SK-N-SH (cell line): ENCODE results near the gene RAPGEF4.

Experiments
- RXRA ChIP-seq: IDR thresholded peaks from 2 replicates; pipeline ENCODE4 v1.4.0; 2012; ENCODE audit warnings: low read depth, mild to moderate bottlenecking, borderline replicate concordance
- TF ChIP-seq, protein P1 (sequence below): fragments of 200-600 bp; sonication (generic); IDR thresholded peaks from 2 replicates; pipeline ENCODE4 v1.6.1; 2017; ENCODE audit warnings: antibody characterized with exemption, mild to moderate bottlenecking, moderate library complexity

DNA sequence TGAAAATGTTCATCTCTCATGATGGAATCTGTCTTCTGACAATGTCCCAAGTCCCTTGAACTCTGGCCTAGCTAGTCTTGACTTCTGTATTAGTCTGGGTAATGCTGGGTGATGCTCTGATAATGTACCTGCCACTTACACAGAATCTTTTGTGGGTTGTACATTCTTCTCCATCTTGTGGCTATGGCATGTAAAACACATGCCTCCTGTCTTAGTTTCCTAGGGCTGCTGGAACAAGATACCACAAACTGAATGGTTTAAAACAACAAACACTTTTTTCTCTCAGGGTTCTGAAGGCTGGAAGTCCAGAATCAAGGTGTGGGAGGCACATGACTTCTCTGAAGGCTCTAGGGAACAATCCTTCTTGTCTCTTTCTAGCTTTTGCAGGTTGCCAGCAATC is 57.1 kb downstream of the RAPGEF4 start:
- TF ChIP-seq RXRA, result no peak
- TF ChIP-seq, protein P1, sequence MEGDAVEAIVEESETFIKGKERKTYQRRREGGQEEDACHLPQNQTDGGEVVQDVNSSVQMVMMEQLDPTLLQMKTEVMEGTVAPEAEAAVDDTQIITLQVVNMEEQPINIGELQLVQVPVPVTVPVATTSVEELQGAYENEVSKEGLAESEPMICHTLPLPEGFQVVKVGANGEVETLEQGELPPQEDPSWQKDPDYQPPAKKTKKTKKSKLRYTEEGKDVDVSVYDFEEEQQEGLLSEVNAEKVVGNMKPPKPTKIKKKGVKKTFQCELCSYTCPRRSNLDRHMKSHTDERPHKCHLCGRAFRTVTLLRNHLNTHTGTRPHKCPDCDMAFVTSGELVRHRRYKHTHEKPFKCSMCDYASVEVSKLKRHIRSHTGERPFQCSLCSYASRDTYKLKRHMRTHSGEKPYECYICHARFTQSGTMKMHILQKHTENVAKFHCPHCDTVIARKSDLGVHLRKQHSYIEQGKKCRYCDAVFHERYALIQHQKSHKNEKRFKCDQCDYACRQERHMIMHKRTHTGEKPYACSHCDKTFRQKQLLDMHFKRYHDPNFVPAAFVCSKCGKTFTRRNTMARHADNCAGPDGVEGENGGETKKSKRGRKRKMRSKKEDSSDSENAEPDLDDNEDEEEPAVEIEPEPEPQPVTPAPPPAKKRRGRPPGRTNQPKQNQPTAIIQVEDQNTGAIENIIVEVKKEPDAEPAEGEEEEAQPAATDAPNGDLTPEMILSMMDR, result no peak
